Activated B cell treated with CpG ODN at 0.5 μM for 24 hours (primary cell): ENCODE measurements around the gene GALNT15. TPM values are rescaled to one million over a fixed set of nuclear protein-coding genes. Genes with fewer than 3 reads are reported as not detected.

ENCODE experiments used
- ATAC-seq: fragments of 200-7000 bp; cut with Tn5 transposase; one replicate; pipeline ENCODE4 v1.10.0; 2021; ENCODE audit warnings: low read depth, mild to moderate bottlenecking, moderate library complexity
- CTCF ChIA-PET: fragments of 350-600 bp; sonication (Branson Sonifier 250); formaldehyde crosslinking; loops from one replicate; lab custom pipeline; 2021; ENCODE audit warnings: antibody characterized with exemption; lab: Charles Lee
- POLR2A ChIA-PET: fragments of 350-600 bp; sonication (Branson Sonifier 250); formaldehyde crosslinking; loops from one replicate; lab custom pipeline; 2021; ENCODE audit warnings: antibody characterized with exemption; lab: Charles Lee
- DNase-seq: peaks from one replicate; pipeline ENCODE4 v3.0.0; 2022
- H3K27ac Mint-ChIP-seq: one replicate; pipeline ENCODE4 v1.8.0; 2020; ENCODE audit warnings: mixed read lengths
- H3K27me3 Mint-ChIP-seq: one replicate; pipeline ENCODE4 v1.8.0; 2021; ENCODE audit warnings: mixed read lengths
- H3K36me3 Mint-ChIP-seq: one replicate; pipeline ENCODE4 v1.8.0; 2021; ENCODE audit warnings: low read depth, mixed read lengths
- H3K4me1 Mint-ChIP-seq: one replicate; pipeline ENCODE4 v1.8.0; 2021; ENCODE audit warnings: mixed read lengths
- H3K4me3 Mint-ChIP-seq: one replicate; pipeline ENCODE4 v1.8.0; 2020; ENCODE audit warnings: mild to moderate bottlenecking, mixed read lengths
- H3K9me3 Mint-ChIP-seq: one replicate; pipeline ENCODE4 v1.8.0; 2020; ENCODE audit warnings: mixed read lengths
- intact Hi-C: fragments of 100-400 bp; cut with micrococcal nuclease; formaldehyde crosslinking; loops from one replicate; pipeline ENCODE4 v1.15.1; 2024
- total RNA-seq: library from RNA; stranded (reverse); gene quantifications from 2 replicates; pipeline ENCODE4 v1.2.3, GENCODE V29; 2022
- TF ChIP-seq, protein P1 (sequence below): fragments of 200-600 bp; IDR thresholded peaks from one replicate; pipeline ENCODE4 v1.8.0; 2022; ENCODE audit warnings: antibody characterized with exemption, mild to moderate bottlenecking

The GALNT15 gene
- total RNA-seq, 1 donor from 2014 or later: not detected

DNA sequence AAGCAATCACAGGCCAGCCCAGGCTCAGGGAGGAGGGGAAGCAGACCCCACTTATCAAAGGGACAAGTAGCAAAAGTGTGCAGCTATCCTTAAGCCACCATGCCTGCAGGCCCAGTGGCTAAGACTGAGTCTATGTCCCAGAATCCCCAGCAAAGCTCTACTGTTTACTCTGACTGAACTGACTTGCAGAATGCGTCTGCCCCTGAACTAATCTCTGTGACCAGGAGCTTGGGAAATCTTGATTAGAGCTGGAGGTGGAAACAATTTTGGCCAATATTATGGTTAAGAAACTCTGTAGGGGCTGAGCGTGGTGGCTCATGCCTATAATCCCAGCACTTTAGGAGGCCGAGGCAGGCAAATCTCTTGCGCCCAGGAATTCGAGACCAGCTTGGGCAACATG lies 67.7 kb downstream of the GALNT15 start:
- TF ChIP-seq, protein P1, sequence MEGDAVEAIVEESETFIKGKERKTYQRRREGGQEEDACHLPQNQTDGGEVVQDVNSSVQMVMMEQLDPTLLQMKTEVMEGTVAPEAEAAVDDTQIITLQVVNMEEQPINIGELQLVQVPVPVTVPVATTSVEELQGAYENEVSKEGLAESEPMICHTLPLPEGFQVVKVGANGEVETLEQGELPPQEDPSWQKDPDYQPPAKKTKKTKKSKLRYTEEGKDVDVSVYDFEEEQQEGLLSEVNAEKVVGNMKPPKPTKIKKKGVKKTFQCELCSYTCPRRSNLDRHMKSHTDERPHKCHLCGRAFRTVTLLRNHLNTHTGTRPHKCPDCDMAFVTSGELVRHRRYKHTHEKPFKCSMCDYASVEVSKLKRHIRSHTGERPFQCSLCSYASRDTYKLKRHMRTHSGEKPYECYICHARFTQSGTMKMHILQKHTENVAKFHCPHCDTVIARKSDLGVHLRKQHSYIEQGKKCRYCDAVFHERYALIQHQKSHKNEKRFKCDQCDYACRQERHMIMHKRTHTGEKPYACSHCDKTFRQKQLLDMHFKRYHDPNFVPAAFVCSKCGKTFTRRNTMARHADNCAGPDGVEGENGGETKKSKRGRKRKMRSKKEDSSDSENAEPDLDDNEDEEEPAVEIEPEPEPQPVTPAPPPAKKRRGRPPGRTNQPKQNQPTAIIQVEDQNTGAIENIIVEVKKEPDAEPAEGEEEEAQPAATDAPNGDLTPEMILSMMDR: no peak
- Mint-ChIP-seq H3K36me3 (no peaks in the 10 kb centered on the region), H3K4me3 (no peak overlapping the region), H3K9me3 (no peaks in the 10 kb centered on the region), H3K27ac (no peak overlapping the region), H3K4me1 (peaks cover 3% of the 10 kb centered on the region), H3K27me3 (peaks cover 3% of the 10 kb centered on the region)
- POLR2A ChIA-PET: no interaction called here
- DNase-seq (no peak), ATAC-seq (no peak)
- intact Hi-C loops: no loop called here
- CTCF ChIA-PET: no interaction called here

DNA sequence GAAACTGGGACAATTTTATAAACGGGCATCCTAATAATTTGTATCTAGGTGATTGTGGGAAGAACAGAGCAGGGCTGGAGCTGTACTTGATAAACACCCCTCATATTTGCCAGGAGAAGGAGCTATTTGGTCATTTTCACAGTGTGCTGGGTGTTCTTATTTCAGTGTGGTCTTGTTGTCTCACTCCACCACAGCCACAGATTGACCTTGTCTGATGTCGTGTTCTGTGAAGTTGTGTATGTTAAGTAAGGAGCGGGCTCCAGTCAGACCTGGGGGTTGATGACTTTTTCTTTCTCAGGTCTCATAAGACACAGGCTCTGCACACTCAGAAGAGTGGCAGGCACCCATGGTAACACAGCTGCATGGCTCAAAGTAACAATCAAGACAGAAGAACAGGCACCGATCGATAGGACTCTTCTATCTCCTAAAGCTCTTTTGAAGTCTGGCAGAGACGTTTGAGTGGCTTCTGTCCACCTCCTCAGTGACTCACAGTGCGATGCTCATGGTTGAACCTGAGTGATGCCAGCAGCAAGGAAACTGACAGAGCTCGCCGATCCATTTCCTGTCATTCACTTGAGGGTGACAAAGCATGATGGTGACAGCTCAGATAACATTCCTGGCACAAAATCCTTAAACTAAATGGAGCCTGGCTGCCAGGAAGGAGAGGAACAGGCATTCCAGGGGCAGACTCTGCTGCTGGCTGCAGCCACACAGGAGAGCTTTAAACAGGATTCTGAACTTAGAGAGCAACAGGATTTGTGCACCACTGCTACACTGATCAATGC lies 69.4 kb downstream of the GALNT15 start:
- ChIA-PET CTCF (interaction anchor here (1.0 kb wide), 1 partner anchor 1042 kb away, joined by 3 read pairs; no protein-coding TSS in a partner anchor), POLR2A (no interaction called here)
- Mint-ChIP-seq H3K9me3 (no peaks in the 10 kb centered on the region), H3K27me3 (peaks cover 7% of the 10 kb centered on the region), H3K36me3 (no peaks in the 10 kb centered on the region), H3K4me3 (no peak overlapping the region), H3K4me1 (peaks cover 13% of the 10 kb centered on the region), H3K27ac (no peak overlapping the region)
- ATAC-seq (no peak), DNase-seq (no peak)
- intact Hi-C loops: no loop called here
- TF ChIP-seq, protein P1: no peak

DNA sequence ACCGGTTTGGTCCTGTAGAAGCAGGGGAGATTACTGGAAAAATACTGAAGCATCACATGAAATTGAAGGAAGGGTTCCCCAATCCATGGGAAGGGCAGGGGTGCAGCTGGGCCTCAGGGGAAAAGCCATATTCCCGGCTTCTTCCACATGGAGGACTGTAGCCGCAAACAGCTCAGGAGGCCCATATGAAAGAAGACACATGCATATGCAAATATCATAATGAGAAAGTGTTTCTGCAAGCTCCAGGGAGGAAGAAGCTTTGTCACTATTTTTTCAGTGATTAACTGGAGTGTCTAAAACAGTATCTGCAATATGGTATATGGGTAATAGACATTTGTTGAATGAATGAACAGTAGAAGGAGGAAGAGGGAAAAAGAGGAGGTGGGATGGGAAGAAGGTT lies 71.1 kb downstream of the GALNT15 start:
- ATAC-seq: no peak
- DNase-seq: no peak
- Mint-ChIP-seq H3K27ac (no peak overlapping the region), H3K9me3 (no peaks in the 10 kb centered on the region), H3K4me3 (no peak overlapping the region), H3K36me3 (no peaks in the 10 kb centered on the region), H3K27me3 (peaks cover 7% of the 10 kb centered on the region), H3K4me1 (peaks cover 13% of the 10 kb centered on the region)
- POLR2A ChIA-PET: no interaction called here
- intact Hi-C loops: loop anchor here (5.0 kb wide), 1 partner anchor 1138 kb away; no protein-coding TSS in a partner anchor
- CTCF ChIA-PET: interaction anchor here (0.7 to 1.0 kb wide), 2 partner anchors 196 to 430 kb away, joined by 3 to 4 read pairs; no protein-coding TSS in a partner anchor
- TF ChIP-seq, protein P1: no peak

DNA sequence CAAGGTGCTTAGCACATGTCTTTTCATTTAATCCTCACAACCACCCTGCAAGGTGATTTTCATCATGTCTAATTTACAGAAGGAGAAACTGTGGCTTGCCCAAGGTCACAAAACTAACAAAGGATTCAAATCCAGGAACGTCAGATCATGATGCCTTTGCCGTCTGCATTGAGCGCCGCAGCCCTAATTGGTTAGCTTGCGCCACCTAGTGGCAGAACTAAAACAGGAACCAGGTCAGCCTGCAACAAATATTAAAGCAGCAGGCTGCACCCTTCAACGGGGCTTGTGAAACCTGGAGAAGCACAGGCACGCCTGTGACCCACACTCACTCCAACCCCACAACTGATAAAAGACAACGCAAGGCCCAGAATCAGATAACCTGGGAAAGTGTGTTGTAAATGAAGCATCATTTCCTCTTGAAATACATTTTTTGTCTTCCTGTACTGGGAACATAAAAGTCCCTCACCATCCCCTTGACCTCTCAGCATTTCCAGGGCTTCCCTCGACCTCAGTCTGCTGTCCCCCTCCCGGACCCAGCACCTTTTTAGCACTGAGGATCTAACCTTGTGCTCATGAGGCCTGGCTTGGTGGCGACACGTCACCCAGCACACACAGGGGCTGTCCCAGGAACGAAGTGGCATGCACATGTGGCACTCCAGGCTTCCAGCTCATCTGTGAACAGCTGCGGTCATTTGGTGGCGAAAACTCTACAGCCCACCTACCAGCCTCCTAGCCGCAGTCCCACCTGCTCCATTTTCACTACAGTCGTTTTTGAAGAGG lies 73.0 kb downstream of the GALNT15 start:
- intact Hi-C loops: loop anchor here (1.0 to 5.0 kb wide), 4 partner anchors 199 to 1140 kb away; no protein-coding TSS in a partner anchor
- ChIA-PET POLR2A (no interaction called here), CTCF (interaction anchor here (1.0 to 2.0 kb wide), 7 partner anchors 11 to 617 kb away, joined by 3 to 10 read pairs (median 5); partner anchors contain the start of gene DPH3)
- Mint-ChIP-seq H3K27ac (no peak overlapping the region), H3K36me3 (no peaks in the 10 kb centered on the region), H3K4me1 (peaks cover 18% of the 10 kb centered on the region), H3K4me3 (no peak overlapping the region), H3K27me3 (peaks cover 9% of the 10 kb centered on the region), H3K9me3 (no peaks in the 10 kb centered on the region)
- DNase-seq (peak; percentile 43), ATAC-seq (peak; percentile 90)
- TF ChIP-seq, protein P1: peak; percentile 87
